ENCODE data around the gene LDHD. TPM values are rescaled to one million over a fixed set of nuclear protein-coding genes. Genes with fewer than 3 reads are reported as not detected.
A peak's percentile ranks its signal among the peaks of the same experiment; 100 is the strongest.

Gene LDHD
- total RNA-seq, 1 donor from 2014 or later = 0.53 TPM

DNA sequence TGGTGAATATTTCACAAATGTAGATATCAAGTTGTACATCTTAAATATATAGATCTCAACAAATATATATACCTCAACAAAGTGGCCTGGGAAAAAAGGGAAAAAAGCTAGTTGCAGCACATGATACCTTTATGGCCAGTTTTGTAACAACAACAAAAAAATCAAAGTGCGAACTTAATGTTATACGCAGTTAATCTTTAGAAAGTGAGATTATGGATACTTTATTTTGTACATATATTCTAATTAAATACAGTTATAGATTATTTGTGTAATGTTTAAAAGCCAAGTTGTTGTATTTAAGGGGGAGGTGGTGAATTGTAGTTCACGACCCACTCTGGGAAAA is 31.4 kb upstream of the LDHD start:
- Histone ChIP-seq H3K27me3 (ENCODE audit: control insufficient read depth, insufficient read depth, low read length) (no peaks in the 10 kb centered on the region), H3K4me3 (ENCODE audit: low read depth, low read length) (peak overlapping the region; percentile 98), H3K36me3 (ENCODE audit: control insufficient read depth, insufficient read depth, low read length) (no peaks in the 10 kb centered on the region)
- no peak for FAIRE-seq
- TF ChIP-seq, protein P1, sequence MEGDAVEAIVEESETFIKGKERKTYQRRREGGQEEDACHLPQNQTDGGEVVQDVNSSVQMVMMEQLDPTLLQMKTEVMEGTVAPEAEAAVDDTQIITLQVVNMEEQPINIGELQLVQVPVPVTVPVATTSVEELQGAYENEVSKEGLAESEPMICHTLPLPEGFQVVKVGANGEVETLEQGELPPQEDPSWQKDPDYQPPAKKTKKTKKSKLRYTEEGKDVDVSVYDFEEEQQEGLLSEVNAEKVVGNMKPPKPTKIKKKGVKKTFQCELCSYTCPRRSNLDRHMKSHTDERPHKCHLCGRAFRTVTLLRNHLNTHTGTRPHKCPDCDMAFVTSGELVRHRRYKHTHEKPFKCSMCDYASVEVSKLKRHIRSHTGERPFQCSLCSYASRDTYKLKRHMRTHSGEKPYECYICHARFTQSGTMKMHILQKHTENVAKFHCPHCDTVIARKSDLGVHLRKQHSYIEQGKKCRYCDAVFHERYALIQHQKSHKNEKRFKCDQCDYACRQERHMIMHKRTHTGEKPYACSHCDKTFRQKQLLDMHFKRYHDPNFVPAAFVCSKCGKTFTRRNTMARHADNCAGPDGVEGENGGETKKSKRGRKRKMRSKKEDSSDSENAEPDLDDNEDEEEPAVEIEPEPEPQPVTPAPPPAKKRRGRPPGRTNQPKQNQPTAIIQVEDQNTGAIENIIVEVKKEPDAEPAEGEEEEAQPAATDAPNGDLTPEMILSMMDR (IDR thresholded peaks at IDR 0.05; ENCODE audit: insufficient read depth, low read length, severe bottlenecking) = no peak
- no peak for DNase-seq (ENCODE audit: low read depth)

DNA sequence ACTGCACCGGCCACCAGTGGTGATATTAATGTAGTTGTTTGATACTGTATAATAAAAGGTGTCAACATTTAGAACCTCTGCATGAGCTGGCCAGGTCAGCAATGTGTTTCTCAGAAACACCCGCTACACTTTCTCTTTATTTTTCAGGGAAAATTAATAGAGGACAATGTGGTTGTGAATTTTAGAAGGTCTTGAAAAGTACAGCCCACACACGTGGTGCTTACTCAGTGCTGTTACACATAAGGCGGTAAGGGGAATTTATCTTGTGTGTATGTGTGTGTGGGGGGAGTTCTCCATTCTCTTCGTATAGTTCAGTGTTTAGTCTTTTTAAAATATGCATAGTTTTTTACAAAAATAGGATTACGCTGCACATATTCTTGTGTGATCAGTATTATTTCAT is 27.4 kb upstream of the LDHD start:
- FAIRE-seq (no peak), DNase-seq (ENCODE audit: low read depth) (no peak)
- Histone ChIP-seq H3K27me3 (ENCODE audit: control insufficient read depth, insufficient read depth, low read length) (no peaks in the 10 kb centered on the region), H3K4me3 (ENCODE audit: low read depth, low read length) (no peak overlapping the region), H3K36me3 (ENCODE audit: control insufficient read depth, insufficient read depth, low read length) (no peaks in the 10 kb centered on the region)
- TF ChIP-seq, protein P1 (IDR thresholded peaks at IDR 0.05; ENCODE audit: insufficient read depth, low read length, severe bottlenecking) = no peak

DNA sequence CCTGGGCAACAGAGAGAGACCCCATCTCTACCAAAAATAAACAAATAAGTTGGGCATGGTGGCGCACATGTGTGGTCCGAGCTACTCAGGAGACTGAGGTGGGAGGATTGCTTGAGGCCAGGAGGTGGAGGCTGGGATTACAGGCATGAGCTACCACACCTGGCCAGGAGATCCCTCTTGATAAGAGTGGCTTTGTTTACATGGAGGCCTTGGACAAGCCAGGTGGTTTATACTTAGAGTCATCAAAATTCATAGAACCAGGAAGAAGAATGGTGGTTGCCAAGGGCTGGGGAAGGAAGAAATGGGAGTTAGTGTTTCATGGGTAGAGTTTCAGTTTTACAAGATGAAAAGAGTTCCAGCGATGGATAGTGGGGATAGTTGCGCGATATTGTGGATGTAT is 22.9 kb upstream of the LDHD start:
- FAIRE-seq = no peak
- no peak for DNase-seq (ENCODE audit: low read depth)
- Histone ChIP-seq H3K36me3 (ENCODE audit: control insufficient read depth, insufficient read depth, low read length) (no peaks in the 10 kb centered on the region), H3K27me3 (ENCODE audit: control insufficient read depth, insufficient read depth, low read length) (no peaks in the 10 kb centered on the region), H3K4me3 (ENCODE audit: low read depth, low read length) (no peak overlapping the region)
- TF ChIP-seq, protein P1 (IDR thresholded peaks at IDR 0.05; ENCODE audit: insufficient read depth, low read length, severe bottlenecking) = no peak

DNA sequence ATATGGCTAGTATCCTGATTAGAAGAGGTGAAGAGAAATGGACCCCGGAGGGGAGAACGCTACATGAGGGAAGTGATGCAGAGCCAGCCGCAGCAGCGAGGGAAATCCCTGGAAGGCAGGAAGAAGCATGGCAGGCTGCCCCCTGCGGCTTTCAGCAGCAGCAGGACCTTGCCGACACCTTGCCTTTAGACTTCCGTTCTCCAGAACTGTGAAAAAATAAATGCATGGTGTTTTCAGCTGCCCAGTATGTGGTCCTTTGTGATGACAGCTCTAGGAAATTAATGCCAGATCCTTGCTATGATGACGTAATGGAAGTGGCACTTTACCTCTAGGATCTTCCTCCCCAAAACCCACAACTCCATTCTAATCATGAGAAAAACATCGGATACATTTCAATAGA is 22.1 kb upstream of the LDHD start:
- DNase-seq (ENCODE audit: low read depth) (no peak), FAIRE-seq (no peak)
- TF ChIP-seq, protein P1 (IDR thresholded peaks at IDR 0.05; ENCODE audit: insufficient read depth, low read length, severe bottlenecking) = no peak
- Histone ChIP-seq H3K27me3 (ENCODE audit: control insufficient read depth, insufficient read depth, low read length) (no peaks in the 10 kb centered on the region), H3K36me3 (ENCODE audit: control insufficient read depth, insufficient read depth, low read length) (no peaks in the 10 kb centered on the region), H3K4me3 (ENCODE audit: low read depth, low read length) (no peak overlapping the region)

DNA sequence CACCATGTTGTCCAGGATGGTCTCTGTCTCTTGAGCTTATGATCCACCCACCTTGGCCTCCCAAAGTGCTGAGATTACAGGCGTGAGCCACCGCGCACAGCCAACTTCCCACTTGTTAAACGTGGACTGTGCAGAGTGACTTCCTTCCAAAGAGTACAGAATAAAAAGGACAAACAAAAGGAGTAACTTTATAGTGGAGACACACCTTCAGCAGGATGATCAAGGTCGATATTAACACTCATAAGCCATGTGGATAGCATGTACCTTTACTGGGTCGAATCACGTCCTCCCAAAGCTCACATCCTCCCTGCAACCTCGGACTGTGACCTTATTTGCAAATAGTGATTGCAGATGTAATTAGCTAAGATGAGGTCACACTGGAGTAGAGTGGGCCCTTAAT is 21.7 kb upstream of the LDHD start:
- DNase-seq (ENCODE audit: low read depth) = no peak
- TF ChIP-seq, protein P1 (IDR thresholded peaks at IDR 0.05; ENCODE audit: insufficient read depth, low read length, severe bottlenecking) = no peak

DNA sequence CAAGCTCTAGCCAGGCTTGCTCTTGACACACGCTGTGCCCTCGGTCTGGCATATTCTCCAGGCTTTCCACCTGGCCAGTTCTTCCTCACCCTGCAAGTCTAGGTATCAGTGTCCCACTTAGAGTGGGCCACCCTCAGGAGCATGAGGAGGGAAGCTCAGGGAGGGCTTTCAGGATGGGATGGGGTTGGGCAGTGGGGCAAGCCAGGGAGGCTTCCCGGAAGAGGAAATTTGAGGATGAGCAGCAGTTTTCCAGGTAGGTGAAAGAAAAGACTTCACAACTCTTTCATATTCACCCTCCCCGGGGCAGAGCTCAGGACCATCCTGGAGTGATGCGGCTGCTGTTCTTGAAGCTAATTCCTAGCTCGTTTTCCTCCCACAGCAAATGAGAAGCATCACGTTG is 14.5 kb upstream of the LDHD start:
- Histone ChIP-seq H3K4me3 (ENCODE audit: low read depth, low read length) (no peak overlapping the region), H3K27me3 (ENCODE audit: control insufficient read depth, insufficient read depth, low read length) (no peaks in the 10 kb centered on the region), H3K36me3 (ENCODE audit: control insufficient read depth, insufficient read depth, low read length) (no peaks in the 10 kb centered on the region)
- FAIRE-seq (no peak), DNase-seq (ENCODE audit: low read depth) (no peak)
- TF ChIP-seq, protein P1 (IDR thresholded peaks at IDR 0.05; ENCODE audit: insufficient read depth, low read length, severe bottlenecking) = no peak

More for the DNA sequence above, 21.7 kb upstream of the LDHD start:
- no peaks in the 10 kb centered on the region for H3K27me3 ChIP-seq (ENCODE audit: control insufficient read depth, insufficient read depth, low read length)
- peak; percentile 7 for FAIRE-seq
- no peaks in the 10 kb centered on the region for H3K36me3 ChIP-seq (ENCODE audit: control insufficient read depth, insufficient read depth, low read length)
- H3K4me3 ChIP-seq (ENCODE audit: low read depth, low read length) = no peak overlapping the region
